GM06990 (cell line): ENCODE results near the gene COL9A3.

Experiments used
- DNase-seq: peaks from one replicate; pipeline ENCODE4 v3.0.0-alpha.2; 2011; ENCODE audit not compliant: insufficient read length; ENCODE audit errors: extremely low read depth
- H3K27me3 ChIP-seq: replicated peaks from 2 replicates; pipeline ENCODE4 v1.6.0; 2011; ENCODE audit warnings: low read length; ENCODE audit not compliant: control insufficient read depth, insufficient read depth
- H3K36me3 ChIP-seq: 2 replicates; pipeline ENCODE4 v1.5.1; 2011; ENCODE audit warnings: low read length; ENCODE audit not compliant: control insufficient read depth, insufficient read depth
- H3K4me3 ChIP-seq: replicated peaks from 2 replicates; pipeline ENCODE4 v1.5.1; 2011; ENCODE audit warnings: low read depth, mild to moderate bottlenecking, control low read depth, low read length
- CTCF ChIP-seq: IDR thresholded peaks from 2 replicates; pipeline ENCODE4 v1.5.1; 2011; ENCODE audit warnings: low read length, control low read depth, mild to moderate bottlenecking, inconsistent platforms; ENCODE audit not compliant: insufficient read depth, poor library complexity, severe bottlenecking

Gene COL9A3

GRCh38 chr20:62773845-62774714, 42.8 kb upstream of the COL9A3 start:
- H3K36me3 ChIP-seq = no peaks in the 10 kb centered on the region
- TF ChIP-seq CTCF = no peak
- H3K27me3 ChIP-seq = no peaks in the 10 kb centered on the region; the same call in none of the 2 replicates
- H3K4me3 ChIP-seq = no peak overlapping the region
- no peak for DNase-seq

GRCh38 chr20:62774762-62775161, 42.1 kb upstream of the COL9A3 start:
- TF ChIP-seq CTCF = no peak
- DNase-seq = no peak
- Histone ChIP-seq H3K36me3 (no peaks in the 10 kb centered on the region), H3K27me3 (no peaks in the 10 kb centered on the region; the same call in 1 of the 2 replicates), H3K4me3 (no peak overlapping the region)

GRCh38 chr20:62775206-62775605, 41.6 kb upstream of the COL9A3 start:
- no peaks in the 10 kb centered on the region for H3K36me3 ChIP-seq
- TF ChIP-seq CTCF = no peak
- no peak for DNase-seq
- H3K27me3 ChIP-seq = no peaks in the 10 kb centered on the region; the same call in 1 of the 2 replicates
- no peak overlapping the region for H3K4me3 ChIP-seq

DNA sequence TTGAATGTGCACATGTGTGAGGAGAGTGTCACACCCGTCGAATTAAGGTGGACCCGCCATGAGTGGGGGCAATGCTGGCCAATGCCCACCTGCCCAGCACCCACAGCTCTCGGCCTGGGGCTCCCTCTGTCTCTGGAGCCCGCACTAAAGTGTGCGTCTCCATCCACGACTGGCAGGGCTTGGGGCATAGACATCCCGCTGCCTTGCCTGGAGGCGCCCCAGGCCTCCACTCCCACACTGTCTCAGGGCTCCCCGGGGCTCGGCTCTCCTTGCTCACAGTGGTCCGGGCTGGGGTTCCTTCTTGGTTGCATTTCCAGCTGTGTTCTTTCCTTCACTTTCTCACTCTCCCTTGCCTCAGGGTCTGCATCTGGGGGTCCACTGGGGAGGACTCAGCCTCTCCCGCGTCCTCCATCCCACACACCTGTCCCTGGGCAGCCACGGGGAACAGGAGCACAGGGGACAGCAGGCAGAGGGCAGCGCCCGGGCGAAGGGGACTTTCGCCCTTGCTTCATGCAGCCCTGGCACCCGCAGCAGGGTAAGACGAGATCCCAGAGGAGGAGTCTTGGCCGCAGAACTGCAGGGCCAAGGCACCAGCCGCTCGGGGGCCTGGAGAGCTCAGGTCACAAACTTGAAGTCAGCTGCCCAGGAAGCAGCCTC, 40.7 kb upstream of the COL9A3 start:
- no peak for DNase-seq
- no peak overlapping the region for H3K4me3 ChIP-seq
- no peak for TF ChIP-seq CTCF
- no peaks in the 10 kb centered on the region for H3K36me3 ChIP-seq
- no peaks in the 10 kb centered on the region; the same call in 1 of the 2 replicates for H3K27me3 ChIP-seq

DNA sequence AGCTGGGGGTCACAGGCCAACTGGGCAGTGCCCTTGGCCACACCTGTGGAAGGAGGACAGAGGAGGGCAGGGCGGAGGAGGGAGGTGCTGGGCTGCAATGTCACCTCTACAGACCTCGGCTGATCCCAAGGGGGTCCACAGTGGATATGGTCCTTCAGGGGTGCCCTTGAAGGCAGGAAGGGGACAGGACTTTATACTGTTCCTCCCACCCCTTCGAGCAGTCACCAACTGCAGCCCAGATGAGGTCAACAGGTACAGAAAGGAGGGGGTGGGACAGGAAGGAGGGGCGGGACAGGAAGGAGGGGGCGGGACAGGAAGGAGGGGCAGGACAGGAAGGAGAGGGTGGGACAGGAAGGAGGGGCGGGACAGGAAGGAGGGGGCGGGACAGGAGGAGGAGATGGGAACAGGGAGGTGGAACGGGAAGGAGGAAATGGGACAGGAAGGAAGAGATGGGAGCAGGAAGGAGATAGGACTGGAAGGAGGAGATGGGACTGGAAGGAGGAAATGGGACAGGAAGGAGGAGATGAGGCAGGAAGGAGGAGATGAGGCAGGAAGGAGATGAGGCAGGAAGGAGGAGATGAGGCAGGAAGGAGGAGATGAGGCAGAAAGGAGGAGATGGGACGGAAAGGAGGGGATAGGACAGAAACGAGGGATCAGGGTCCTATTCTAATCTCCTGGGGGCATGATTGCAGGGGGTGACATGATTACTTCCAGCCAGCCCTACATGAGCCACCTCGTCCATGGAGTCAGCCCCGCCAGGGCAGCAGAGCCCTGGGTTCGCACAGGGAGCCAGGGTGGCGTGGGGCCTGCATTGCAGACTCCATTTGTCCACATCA, 39.9 kb upstream of the COL9A3 start:
- DNase-seq = peak; percentile 58
- Histone ChIP-seq H3K27me3 (no peaks in the 10 kb centered on the region; the same call in 1 of the 2 replicates), H3K4me3 (no peak overlapping the region), H3K36me3 (no peaks in the 10 kb centered on the region)
- TF ChIP-seq CTCF = no peak
